ENCODE measurements around the gene C2orf76. TPM values are rescaled to one million over a fixed set of nuclear protein-coding genes. Genes with fewer than 3 reads are reported as not detected.

Gene C2orf76
- total and polyA plus RNA-seq, 2 experiments from 2014 or later: 3.0 to 26.2 TPM

GRCh38 chr2:119307419-119308140, 59.1 kb downstream of the C2orf76 start:
- Histone ChIP-seq H3K4me3 (no peak overlapping the region), H3K9me2 (ENCODE audit: insufficient read depth) (no peaks in the 10 kb centered on the region), H3K27ac (no peak overlapping the region), H3F3A (ENCODE audit: insufficient read depth) (no peaks in the 10 kb centered on the region), H2AFZ (no peak overlapping the region), H3K4me1 (ENCODE audit: insufficient read depth) (0 out of 2 replicates have a peak, but pooled peaks cover 9% of the 10 kb centered on the region), H4K20me1 (ENCODE audit: insufficient read depth) (no peaks in the 10 kb centered on the region), H3K79me2 (ENCODE audit: insufficient read depth) (no peaks in the 10 kb centered on the region), H3K27me3 (replicated peaks; ENCODE audit: insufficient read depth) (no peaks in the 10 kb centered on the region), H3K36me3 (ENCODE audit: low read depth) (no peaks in the 10 kb centered on the region), H3K9ac (no peak overlapping the region), H3K9me3 (ENCODE audit: low read depth) (no peaks in the 10 kb centered on the region), H3K4me2 (ENCODE audit: unreplicated experiment) (no peak overlapping the region)
- in situ Hi-C loops (cut with MboI): no loop called here
- 94 to 95% methylated on average over 7 of the region's 7 CpGs for WGBS, 2 experiments (ENCODE audit: low coverage in 1 of 2, low lambda C conversion rate in 2 of 2, missing lambda C conversion rate in 2 of 2)
- no peak for DNase-seq
- TF ChIP-seq EZH2phosphoT487 (IDR thresholded peaks at IDR 0.05; ENCODE audit: insufficient read depth, low read depth) (no peak), EZH2 (IDR thresholded peaks at IDR 0.05; ENCODE audit: insufficient read depth, poor library complexity, severe bottlenecking) (no peak)

- in situ Hi-C loops (cut with MboI): no loop called here
- no peak overlapping the region for H3K27ac ChIP-seq
- peak overlapping the region; percentile 82 for H2AFZ ChIP-seq
- H4K20me1 ChIP-seq (ENCODE audit: insufficient read depth): no peaks in the 10 kb centered on the region
- TF ChIP-seq EZH2 (IDR thresholded peaks at IDR 0.05; ENCODE audit: insufficient read depth, poor library complexity, severe bottlenecking) (no peak), EZH2phosphoT487 (IDR thresholded peaks at IDR 0.05; ENCODE audit: insufficient read depth, low read depth) (no peak)
- 6 to 10% methylated on average over 10 of the region's 10 CpGs for WGBS, 2 experiments (ENCODE audit: low coverage in 1 of 2, low lambda C conversion rate in 2 of 2, missing lambda C conversion rate in 2 of 2)
- H3K9me3 ChIP-seq (ENCODE audit: low read depth): no peaks in the 10 kb centered on the region
- H3K79me2 ChIP-seq (ENCODE audit: insufficient read depth): no peaks in the 10 kb centered on the region
- H3F3A ChIP-seq (ENCODE audit: insufficient read depth): no peaks in the 10 kb centered on the region
- peak; percentile 30 for DNase-seq
- peak overlapping the region; percentile 82 for H3K4me2 ChIP-seq (ENCODE audit: unreplicated experiment)
- 0 out of 2 replicates have a peak, but pooled peaks cover 9% of the 10 kb centered on the region for H3K4me1 ChIP-seq (ENCODE audit: insufficient read depth)
- H3K36me3 ChIP-seq (ENCODE audit: low read depth): no peaks in the 10 kb centered on the region
- peak overlapping the region; percentile 59 for H3K4me3 ChIP-seq
- H3K9ac ChIP-seq: peak overlapping the region; percentile 32
- H3K9me2 ChIP-seq (ENCODE audit: insufficient read depth): no peaks in the 10 kb centered on the region
- H3K27me3 ChIP-seq (replicated peaks; ENCODE audit: insufficient read depth): no peaks in the 10 kb centered on the region
Measured at GRCh38 chr2:119306196-119306590, 60.4 kb downstream of the C2orf76 start.

GRCh38 chr2:119305497-119306195, 61.0 kb downstream of the C2orf76 start:
- peak overlapping the region; percentile 82 for H2AFZ ChIP-seq
- H3K79me2 ChIP-seq (ENCODE audit: insufficient read depth): no peaks in the 10 kb centered on the region
- peak; percentile 11 for DNase-seq
- peak overlapping the region; percentile 32 for H3K9ac ChIP-seq
- in situ Hi-C loops (cut with MboI): no loop called here
- no peaks in the 10 kb centered on the region for H3K9me2 ChIP-seq (ENCODE audit: insufficient read depth)
- H3K4me2 ChIP-seq (ENCODE audit: unreplicated experiment): peak overlapping the region; percentile 82
- H4K20me1 ChIP-seq (ENCODE audit: insufficient read depth): no peaks in the 10 kb centered on the region
- peak overlapping the region; percentile 59 for H3K4me3 ChIP-seq
- 33 to 36% methylated on average over 12 of the region's 12 CpGs for WGBS, 2 experiments (ENCODE audit: low coverage in 1 of 2, low lambda C conversion rate in 2 of 2, missing lambda C conversion rate in 2 of 2)
- 0 out of 2 replicates have a peak, but pooled peaks cover 9% of the 10 kb centered on the region for H3K4me1 ChIP-seq (ENCODE audit: insufficient read depth)
- TF ChIP-seq EZH2 (IDR thresholded peaks at IDR 0.05; ENCODE audit: insufficient read depth, poor library complexity, severe bottlenecking): no peak
- no peak for TF ChIP-seq EZH2phosphoT487 (IDR thresholded peaks at IDR 0.05; ENCODE audit: insufficient read depth, low read depth)
- H3K9me3 ChIP-seq (ENCODE audit: low read depth): no peaks in the 10 kb centered on the region
- H3K36me3 ChIP-seq (ENCODE audit: low read depth): no peaks in the 10 kb centered on the region
- no peaks in the 10 kb centered on the region for H3F3A ChIP-seq (ENCODE audit: insufficient read depth)
- H3K27me3 ChIP-seq (replicated peaks; ENCODE audit: insufficient read depth): no peaks in the 10 kb centered on the region
- no peak overlapping the region for H3K27ac ChIP-seq

- Histone ChIP-seq H3K4me2 (ENCODE audit: unreplicated experiment) (no peak overlapping the region), H3K9me3 (ENCODE audit: low read depth) (no peaks in the 10 kb centered on the region), H3K4me1 (ENCODE audit: insufficient read depth) (0 out of 2 replicates have a peak, but pooled peaks cover 9% of the 10 kb centered on the region), H3K9ac (no peak overlapping the region), H3K27ac (no peak overlapping the region), H3K79me2 (ENCODE audit: insufficient read depth) (no peaks in the 10 kb centered on the region), H3K9me2 (ENCODE audit: insufficient read depth) (no peaks in the 10 kb centered on the region), H3K36me3 (ENCODE audit: low read depth) (no peaks in the 10 kb centered on the region), H3F3A (ENCODE audit: insufficient read depth) (no peaks in the 10 kb centered on the region), H4K20me1 (ENCODE audit: insufficient read depth) (no peaks in the 10 kb centered on the region), H3K27me3 (replicated peaks; ENCODE audit: insufficient read depth) (no peaks in the 10 kb centered on the region), H3K4me3 (no peak overlapping the region), H2AFZ (no peak overlapping the region)
- DNase-seq: no peak
- TF ChIP-seq EZH2 (IDR thresholded peaks at IDR 0.05; ENCODE audit: insufficient read depth, poor library complexity, severe bottlenecking) (no peak), EZH2phosphoT487 (IDR thresholded peaks at IDR 0.05; ENCODE audit: insufficient read depth, low read depth) (no peak)
- in situ Hi-C loops (cut with MboI): no loop called here
- 78 to 82% methylated on average over 2 of the region's 2 CpGs for WGBS, 2 experiments (ENCODE audit: low coverage in 1 of 2, low lambda C conversion rate in 2 of 2, missing lambda C conversion rate in 2 of 2)
Measured at GRCh38 chr2:119304847-119305246, 61.8 kb downstream of the C2orf76 start.
